Stimulated activated CD8-positive, alpha-beta memory T cell treated with anti-CD3 and anti-CD28 coated beads, Interleukin-15, amount 100 ng/mL, for 24 hours (primary cell): Measurements from ENCODE around the gene ZNF559.

ENCODE experiments used
- DNase-seq: peaks from one replicate; pipeline ENCODE4 v3.0.0-alpha.2; 2020; ENCODE audit warnings: low read depth

The ZNF559 gene

GRCh38 chr19:9354651-9355050 is 30.7 kb downstream of the ZNF559 start:
- DNase-seq, result no peak

- no peak for DNase-seq
Measured at GRCh38 chr19:9362905-9363304, 38.9 kb downstream of the ZNF559 start, which contains the start of gene ZNF177. Gene ZNF177 (plus strand): TSS chr19:9363013. CDS start chr19:9378312, 15,299 bp downstream.

- no peak for DNase-seq
Measured at GRCh38 chr19:9370738-9371619, 47.0 kb downstream of the ZNF559 start.

- no peak for DNase-seq
Measured at GRCh38 chr19:9381361-9381785, 57.4 kb downstream of the ZNF559 start.
